DOHH2 (cell line): ENCODE data around the gene CEP63.

Experiments used
- CTCF ChIP-seq: fragments of 200-600 bp; sonication (generic); IDR thresholded peaks from one replicate; pipeline ENCODE4 v1.5.1; 2014; ENCODE audit warnings: antibody characterized with exemption, mild to moderate bottlenecking, low read depth, low read length; ENCODE audit not compliant: poor library complexity, severe bottlenecking
- EZH2phosphoT487 ChIP-seq: fragments of 200-600 bp; sonication (generic); IDR thresholded peaks from 2 replicates; pipeline ENCODE4 v1.6.1; 2017; ENCODE audit warnings: borderline replicate concordance, mild to moderate bottlenecking, antibody characterized with exemption, low read length, moderate library complexity, mixed read lengths

DNA sequence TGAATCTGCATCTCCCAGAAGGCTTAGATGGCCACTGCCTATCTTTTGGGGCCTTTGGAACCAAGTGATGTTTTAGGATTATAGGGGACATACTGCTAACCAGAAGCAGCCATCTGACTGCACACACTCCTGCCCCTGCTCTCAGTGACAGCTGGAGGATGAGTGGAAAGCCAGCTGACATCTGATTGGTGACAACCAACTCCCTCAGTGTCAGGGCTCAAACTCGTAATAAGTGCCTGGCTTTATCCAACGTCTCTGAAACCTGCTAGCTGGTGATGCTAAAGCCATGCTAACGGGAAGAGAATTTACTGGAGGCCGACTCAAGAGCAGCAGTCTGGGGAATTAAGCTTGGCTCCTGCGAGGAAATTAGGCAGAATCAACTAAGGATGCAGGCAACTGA lies 129.9 kb downstream of the CEP63 start:
- TF ChIP-seq EZH2phosphoT487 = no peak
- TF ChIP-seq CTCF = no peak
